A673 (cell line): ENCODE results near the gene TNPO2. TPM values are rescaled to one million over a fixed set of nuclear protein-coding genes. Genes with fewer than 3 reads are reported as not detected.
A peak's percentile ranks its signal among the peaks of the same experiment; 100 is the strongest.

Source experiments
- BruUV-seq: library from RNA; stranded (reverse); fragments of 400-500 nt; replicated peaks from 2 replicates; lab custom pipeline; 2021; lab: Mats Ljungman, UMichigan
- CTCF ChIA-PET: fragments of 300-600 bp; sonication (Branson Sonifier 250); formaldehyde crosslinking; loops from one replicate; lab custom pipeline; 2022; ENCODE audit warnings: antibody characterized with exemption; lab: Charles Lee
- POLR2A ChIA-PET: fragments of 300-600 bp; sonication (Branson Sonifier 250); formaldehyde crosslinking; loops from one replicate; lab custom pipeline; 2022; ENCODE audit warnings: antibody characterized with exemption; ENCODE audit not compliant: low non-redundant PET; lab: Charles Lee
- DNase-seq: peaks from one replicate; pipeline ENCODE4 v3.0.0-alpha.2; 2015; ENCODE audit warnings: low spot score
- H3K27ac ChIP-seq: fragments of 200-600 bp; sonication (generic); 2 replicates; pipeline ENCODE4 v1.5.1; 2016; ENCODE audit warnings: mixed run types, low read depth, mild to moderate bottlenecking, mixed read lengths, antibody characterized with exemption, low read length; ENCODE audit not compliant: poor library complexity, severe bottlenecking
- H3K27me3 ChIP-seq: fragments of 200-600 bp; sonication (generic); replicated peaks from 2 replicates; pipeline ENCODE4 v1.6.1; 2017; ENCODE audit warnings: mixed run types, low read depth, mild to moderate bottlenecking, mixed read lengths, antibody characterized with exemption, low read length; ENCODE audit not compliant: insufficient read depth, poor library complexity
- H3K36me3 ChIP-seq: fragments of 200-600 bp; sonication (generic); 2 replicates; pipeline ENCODE4 v1.6.1; 2016; ENCODE audit warnings: mixed run types, mild to moderate bottlenecking, mixed read lengths, antibody characterized with exemption, low read length; ENCODE audit not compliant: insufficient read depth, poor library complexity, severe bottlenecking
- H3K4me1 ChIP-seq: fragments of 200-600 bp; sonication (generic); 2 replicates; pipeline ENCODE4 v1.6.1; 2017; ENCODE audit warnings: mixed run types, mild to moderate bottlenecking, mixed read lengths, antibody characterized with exemption, low read length; ENCODE audit not compliant: insufficient read depth, poor library complexity, severe bottlenecking
- H3K4me3 ChIP-seq: fragments of 200-600 bp; sonication (generic); 2 replicates; pipeline ENCODE4 v1.5.1; 2016; ENCODE audit warnings: low read depth, mixed run types, mild to moderate bottlenecking, mixed read lengths, low read length; ENCODE audit not compliant: poor library complexity, severe bottlenecking
- H3K9me3 ChIP-seq: fragments of 200-600 bp; sonication (generic); 2 replicates; pipeline ENCODE4 v1.6.1; 2016; ENCODE audit warnings: mixed run types, low read depth, mild to moderate bottlenecking, mixed read lengths, antibody characterized with exemption, low read length; ENCODE audit not compliant: poor library complexity, severe bottlenecking
- CTCF ChIP-seq: fragments of 300-800, 200-600 bp; sonication (generic); conservative IDR thresholded peaks from 2 replicates; pipeline ENCODE4 v1.5.1; 2017; ENCODE audit warnings: low read depth, mild to moderate bottlenecking, antibody characterized with exemption, low read length, moderate library complexity, mixed read lengths
- EZH2 ChIP-seq: fragments of 200-600 bp; sonication (generic); IDR thresholded peaks from 2 replicates; pipeline ENCODE4 v1.6.1; 2017; ENCODE audit warnings: borderline replicate concordance, low read depth, mild to moderate bottlenecking, mixed read lengths, antibody characterized with exemption, low read length; ENCODE audit not compliant: poor library complexity, severe bottlenecking
- intact Hi-C: fragments of 100-400 bp; cut with micrococcal nuclease; formaldehyde crosslinking; loops from one replicate; pipeline ENCODE4 v1.10.0; 2022; ENCODE audit not compliant: unreplicated experiment
- total RNA-seq: library from RNA; stranded (reverse); gene quantifications from 2 replicates; pipeline ENCODE4 v1.2.3, GENCODE V29; 2021

The TNPO2 gene
- total RNA-seq, 1 experiment from 2014 or later = 150 TPM

- no peak for TF ChIP-seq EZH2
- no peak for TF ChIP-seq CTCF
- H3K27ac ChIP-seq = no peak overlapping the region
- no peaks in the 10 kb centered on the region for H3K27me3 ChIP-seq
- H3K36me3 ChIP-seq = peaks cover 94% of the 10 kb centered on the region
- ChIA-PET POLR2A (interaction anchor here (0.6 kb wide), 1 partner anchor 17 kb away, joined by 3 read pairs; no protein-coding TSS in a partner anchor), CTCF (no interaction called here)
- BruUV-seq = no TSS peak
- no peak overlapping the region for H3K4me3 ChIP-seq
- H3K4me1 ChIP-seq = no peaks in the 10 kb centered on the region
- no peak for DNase-seq
- H3K9me3 ChIP-seq = no peaks in the 10 kb centered on the region
- intact Hi-C loops = no loop called here
These were observed 18.6 kb downstream of the TNPO2 start for GRCh38 chr19:12705169-12705568.

GRCh38 chr19:12703046-12703445, 20.7 kb downstream of the TNPO2 start:
- H3K4me1 ChIP-seq = no peaks in the 10 kb centered on the region
- CTCF ChIA-PET = no interaction called here
- H3K36me3 ChIP-seq = peaks cover 86% of the 10 kb centered on the region
- H3K9me3 ChIP-seq = no peaks in the 10 kb centered on the region
- no peak for TF ChIP-seq CTCF
- TF ChIP-seq EZH2 = no peak
- no TSS peak for BruUV-seq
- H3K4me3 ChIP-seq = no peak overlapping the region
- H3K27me3 ChIP-seq = no peaks in the 10 kb centered on the region
- intact Hi-C loops = no loop called here
- DNase-seq = peak; percentile 89
- no peak overlapping the region for H3K27ac ChIP-seq
- POLR2A ChIA-PET = interaction anchor here (0.5 kb wide), 1 partner anchor 16 kb away, joined by 13 read pairs; no protein-coding TSS in a partner anchor

GRCh38 chr19:12701596-12702282, 22.0 kb downstream of the TNPO2 start:
- Histone ChIP-seq H3K4me3 (no peak overlapping the region), H3K27ac (no peak overlapping the region), H3K9me3 (no peaks in the 10 kb centered on the region), H3K36me3 (peaks cover 74% of the 10 kb centered on the region), H3K4me1 (peaks cover 5% of the 10 kb centered on the region), H3K27me3 (no peaks in the 10 kb centered on the region)
- POLR2A ChIA-PET = interaction anchor here (0.5 kb wide), 1 partner anchor 242 kb away, joined by 14 read pairs; no protein-coding TSS in a partner anchor
- BruUV-seq = no TSS peak
- intact Hi-C loops = no loop called here
- CTCF ChIA-PET = no interaction called here
- no peak for TF ChIP-seq CTCF
- TF ChIP-seq EZH2 = no peak
- DNase-seq = no peak
